RWPE1 (cell line): ENCODE data around the gene KRTAP10-10.
"Not testable (repeated sequence)": the region's sequence is repeated elsewhere in the genome, so short reads cannot be mapped to it uniquely, and the experiment has no call there.

Experiments
- CTCF ChIA-PET: fragments of 350-600 bp; sonication (Branson Sonifier 250); formaldehyde crosslinking; extraction: SDS; loops from one replicate; lab custom pipeline; 2021; lab: Yijun Ruan, JAX
- POLR2A ChIA-PET: fragments of 400-600 bp; formaldehyde crosslinking; extraction: SDS; loops from one replicate; lab custom pipeline; 2020; ENCODE audit warnings: antibody characterized with exemption; ENCODE audit not compliant: low non-redundant PET; lab: Yijun Ruan, JAX
- DNase-seq: peaks from one replicate; pipeline ENCODE4 v3.0.0; 2012; ENCODE audit warnings: low spot score
- H3K27ac ChIP-seq: fragments of 450-650 bp; 2 replicates; pipeline ENCODE4 v1.5.1; 2017
- TF ChIP-seq, protein P1 (sequence below): fragments of 450-650 bp; conservative IDR thresholded peaks from 2 replicates; pipeline ENCODE4 v1.5.1; 2017; ENCODE audit warnings: low read depth, mild to moderate bottlenecking

The KRTAP10-10 gene

DNA sequence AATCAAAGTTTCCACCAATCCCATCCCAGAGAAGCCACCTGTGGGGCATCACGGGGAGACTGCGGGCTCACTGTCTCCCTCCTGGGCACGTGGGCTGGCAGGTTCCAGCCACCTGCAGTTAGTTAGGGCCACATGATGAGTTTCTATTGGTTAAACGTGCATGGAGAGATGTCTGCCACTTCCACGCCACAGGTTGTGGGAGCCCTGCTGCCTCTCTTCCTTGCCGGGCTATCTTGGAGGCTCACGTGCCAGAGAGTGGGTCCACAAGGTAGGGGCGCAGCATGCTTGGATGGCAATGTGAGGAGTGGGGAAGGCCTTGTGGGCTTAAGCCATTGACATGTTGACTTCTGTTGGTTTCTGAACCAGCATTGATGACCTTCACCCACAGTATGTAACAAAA lies 33.2 kb upstream of the KRTAP10-10 start:
- DNase-seq, result no peak
- CTCF ChIA-PET, result no interaction called here
- TF ChIP-seq, protein P1, sequence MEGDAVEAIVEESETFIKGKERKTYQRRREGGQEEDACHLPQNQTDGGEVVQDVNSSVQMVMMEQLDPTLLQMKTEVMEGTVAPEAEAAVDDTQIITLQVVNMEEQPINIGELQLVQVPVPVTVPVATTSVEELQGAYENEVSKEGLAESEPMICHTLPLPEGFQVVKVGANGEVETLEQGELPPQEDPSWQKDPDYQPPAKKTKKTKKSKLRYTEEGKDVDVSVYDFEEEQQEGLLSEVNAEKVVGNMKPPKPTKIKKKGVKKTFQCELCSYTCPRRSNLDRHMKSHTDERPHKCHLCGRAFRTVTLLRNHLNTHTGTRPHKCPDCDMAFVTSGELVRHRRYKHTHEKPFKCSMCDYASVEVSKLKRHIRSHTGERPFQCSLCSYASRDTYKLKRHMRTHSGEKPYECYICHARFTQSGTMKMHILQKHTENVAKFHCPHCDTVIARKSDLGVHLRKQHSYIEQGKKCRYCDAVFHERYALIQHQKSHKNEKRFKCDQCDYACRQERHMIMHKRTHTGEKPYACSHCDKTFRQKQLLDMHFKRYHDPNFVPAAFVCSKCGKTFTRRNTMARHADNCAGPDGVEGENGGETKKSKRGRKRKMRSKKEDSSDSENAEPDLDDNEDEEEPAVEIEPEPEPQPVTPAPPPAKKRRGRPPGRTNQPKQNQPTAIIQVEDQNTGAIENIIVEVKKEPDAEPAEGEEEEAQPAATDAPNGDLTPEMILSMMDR, result no peak

DNA sequence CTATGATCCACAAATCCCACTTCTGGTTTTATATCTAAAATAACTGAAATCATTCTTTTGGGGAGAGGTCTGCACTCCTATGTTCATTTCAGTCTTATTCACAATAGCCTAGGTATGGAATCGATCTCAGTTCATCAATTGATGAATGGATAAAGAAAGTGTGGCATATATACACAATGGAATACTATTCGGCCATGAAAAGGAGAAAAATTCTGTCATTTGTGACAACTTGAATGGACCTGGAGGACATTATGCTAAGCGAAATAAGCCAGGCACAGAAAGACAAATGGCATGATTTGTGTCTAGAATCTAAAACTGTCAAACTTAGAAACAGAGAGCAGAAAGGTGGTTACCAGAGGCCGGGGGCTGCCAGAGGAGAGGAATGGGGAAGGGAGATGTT lies 30.7 kb upstream of the KRTAP10-10 start:
- no peak for DNase-seq
- ChIA-PET POLR2A (no interaction called here), CTCF (no interaction called here)
- TF ChIP-seq, protein P1, result no peak
- no peak overlapping the region for H3K27ac ChIP-seq

More for the DNA sequence above, 33.2 kb upstream of the KRTAP10-10 start:
- H3K27ac ChIP-seq, result no peak overlapping the region
- POLR2A ChIA-PET, result no interaction called here

DNA sequence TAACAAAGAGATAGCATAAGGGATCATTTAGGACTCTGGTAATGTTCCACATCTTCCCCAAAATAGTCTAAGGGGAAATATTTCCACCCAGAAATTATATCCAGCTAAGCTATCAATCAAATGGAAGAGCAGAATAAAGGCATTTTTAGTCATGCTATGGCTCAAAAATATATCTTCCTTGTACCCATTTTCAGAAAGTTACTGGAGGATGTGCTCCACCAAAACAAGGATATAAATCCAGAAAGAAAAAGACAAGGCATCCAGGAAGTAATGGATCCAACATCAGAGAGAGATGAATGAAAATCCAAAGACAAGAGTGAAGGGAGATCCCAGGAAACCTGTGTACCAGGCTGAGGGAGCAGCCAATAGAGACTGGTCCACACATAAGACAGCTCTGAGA lies 28.0 kb upstream of the KRTAP10-10 start:
- TF ChIP-seq, protein P1, result no peak
- H3K27ac ChIP-seq, result no peak overlapping the region
- CTCF ChIA-PET, result no interaction called here
- POLR2A ChIA-PET, result no interaction called here
- no peak for DNase-seq

DNA sequence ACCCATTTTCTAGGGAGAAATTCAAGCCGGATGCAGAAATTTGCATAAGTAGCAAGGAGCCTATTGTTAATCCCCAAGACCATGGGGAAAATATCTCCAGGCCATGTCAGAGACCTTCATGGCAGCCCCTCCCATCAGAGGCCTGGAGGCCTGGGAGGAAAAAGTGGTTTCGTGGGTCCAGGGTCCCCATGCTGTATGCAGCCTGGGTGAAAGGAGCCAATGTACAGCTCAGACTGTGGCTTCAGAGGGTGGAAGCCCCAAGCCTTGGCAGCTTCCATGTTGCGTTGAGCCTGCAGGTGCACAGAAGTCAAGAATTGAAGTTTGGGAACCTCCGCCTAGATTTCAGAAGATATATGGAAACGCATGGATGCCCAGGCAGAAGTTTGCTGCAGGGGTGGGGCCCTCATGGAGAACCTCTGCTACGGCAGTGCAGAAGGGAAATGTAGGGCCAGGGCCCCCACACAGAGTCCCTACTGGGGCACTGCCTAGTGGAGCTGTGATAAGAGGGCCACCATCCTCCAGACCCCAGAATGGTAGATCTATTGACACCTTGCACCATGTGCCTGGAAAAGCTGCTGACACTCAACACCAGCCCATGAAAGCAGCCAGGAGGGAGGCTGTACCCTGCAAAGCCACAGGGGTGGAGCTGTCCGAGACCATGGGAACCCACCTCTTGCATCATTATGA lies 26.9 kb upstream of the KRTAP10-10 start:
- CTCF ChIA-PET, DNase-seq, POLR2A ChIA-PET, H3K27ac ChIP-seq: not testable (repeated sequence)

DNA sequence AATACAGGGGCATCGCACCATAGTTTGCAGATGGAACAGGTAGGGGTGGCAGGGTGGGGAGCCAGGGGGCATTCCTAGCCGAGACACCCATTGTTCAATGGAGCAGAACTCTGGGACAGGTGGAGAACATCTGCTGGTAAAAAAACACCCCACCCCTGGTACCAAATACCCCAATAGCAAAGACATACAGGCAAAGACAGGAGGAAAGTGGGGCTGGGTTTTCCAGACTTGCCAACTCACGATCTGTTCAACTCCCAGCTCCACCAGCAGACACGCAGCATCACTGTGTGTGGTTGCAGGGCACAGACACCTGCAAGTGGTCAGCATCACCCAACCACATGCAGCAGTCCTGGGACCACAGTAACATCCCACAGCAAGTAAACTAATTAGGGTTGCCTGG lies 25.6 kb upstream of the KRTAP10-10 start:
- ChIA-PET CTCF (no interaction called here), POLR2A (no interaction called here)
- TF ChIP-seq, protein P1, result no peak

DNA sequence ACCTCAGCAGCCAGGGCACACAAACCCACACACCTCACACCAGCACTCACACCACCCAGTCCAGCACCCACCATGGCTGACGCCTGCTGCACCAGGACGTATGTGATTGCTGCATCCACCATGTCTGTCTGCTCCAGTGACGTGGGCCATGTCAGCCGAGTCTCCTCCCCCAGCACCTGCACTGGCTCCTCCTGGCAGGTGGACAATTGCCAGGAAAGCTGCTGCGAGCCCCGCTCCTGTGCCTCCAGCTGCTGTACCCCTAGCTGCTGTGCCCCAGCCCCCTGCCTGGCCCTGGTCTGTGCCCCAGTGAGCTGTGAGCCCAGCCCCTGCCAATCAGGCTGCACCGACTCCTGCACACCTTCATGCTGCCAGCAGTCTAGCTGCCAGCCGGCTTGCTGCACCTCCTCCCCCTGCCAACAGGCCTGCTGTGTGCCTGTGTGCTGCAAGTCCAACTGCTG lies 25.1 kb upstream of the KRTAP10-10 start, which contains the start of gene KRTAP10-8:
TSS of gene KRTAP10-8 (plus strand) at position 51 of the 458 bp plus-strand sequence. CDS start at position 73, 22 bp downstream.
- no peak within 1 kb of the TSS for H3K27ac ChIP-seq
- POLR2A ChIA-PET, result no interaction called here
- DNase-seq, result no peak
- TF ChIP-seq, protein P1, result no peak
- CTCF ChIA-PET, result interaction anchor here (0.7 kb wide), 1 partner anchor 118 kb away, joined by 3 read pairs; no protein-coding TSS in a partner anchor

More for the DNA sequence above, 25.6 kb upstream of the KRTAP10-10 start:
- no peak for DNase-seq
- H3K27ac ChIP-seq, result no peak overlapping the region

DNA sequence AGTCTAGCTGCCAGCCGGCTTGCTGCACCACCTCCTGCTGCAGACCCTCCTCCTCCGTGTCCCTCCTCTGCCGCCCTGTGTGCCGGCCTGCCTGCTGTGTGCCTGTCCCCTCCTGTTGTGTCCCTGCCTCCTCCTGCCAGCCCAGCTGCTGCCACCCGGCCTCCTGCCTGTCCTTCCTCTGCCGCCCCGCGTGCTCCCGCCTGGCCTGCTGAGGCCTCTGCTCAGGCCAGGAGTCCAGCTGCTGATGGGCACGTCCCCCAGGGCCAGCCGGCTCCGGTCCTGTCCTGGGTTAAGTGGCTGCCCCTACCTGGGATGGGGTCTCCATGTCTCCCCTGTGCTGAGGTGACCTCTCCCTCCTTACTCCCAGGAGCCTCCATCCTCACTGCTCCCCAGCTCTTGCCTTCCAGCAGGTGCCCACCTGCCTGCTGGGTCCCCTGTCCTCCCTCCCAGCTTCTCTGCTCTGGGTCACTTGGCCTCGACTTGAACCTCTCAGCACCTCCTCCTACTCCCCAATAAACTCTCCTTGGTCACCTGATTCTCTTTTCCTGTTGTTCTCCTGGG lies 24.4 kb upstream of the KRTAP10-10 start:
- ChIA-PET CTCF (interaction anchor here (0.7 kb wide), 1 partner anchor 119 kb away, joined by 3 read pairs; no protein-coding TSS in a partner anchor), POLR2A (no interaction called here)
- H3K27ac ChIP-seq, result no peak overlapping the region
- no peak for DNase-seq
- TF ChIP-seq, protein P1, result no peak
